Stimulated activated CD4-positive, alpha-beta T cell treated with anti-CD3 and anti-CD28 coated beads, Interleukin-4, amount 100 ng/mL, for 1 hour (primary cell): ENCODE data around the gene PREX1.
"Not testable (repeated sequence)": the region's sequence is repeated elsewhere in the genome, so short reads cannot be mapped to it uniquely, and the experiment has no call there.

ENCODE experiments used
- DNase-seq: peaks from one replicate; pipeline ENCODE4 v3.0.0-alpha.2; 2020

The PREX1 gene, protein sequence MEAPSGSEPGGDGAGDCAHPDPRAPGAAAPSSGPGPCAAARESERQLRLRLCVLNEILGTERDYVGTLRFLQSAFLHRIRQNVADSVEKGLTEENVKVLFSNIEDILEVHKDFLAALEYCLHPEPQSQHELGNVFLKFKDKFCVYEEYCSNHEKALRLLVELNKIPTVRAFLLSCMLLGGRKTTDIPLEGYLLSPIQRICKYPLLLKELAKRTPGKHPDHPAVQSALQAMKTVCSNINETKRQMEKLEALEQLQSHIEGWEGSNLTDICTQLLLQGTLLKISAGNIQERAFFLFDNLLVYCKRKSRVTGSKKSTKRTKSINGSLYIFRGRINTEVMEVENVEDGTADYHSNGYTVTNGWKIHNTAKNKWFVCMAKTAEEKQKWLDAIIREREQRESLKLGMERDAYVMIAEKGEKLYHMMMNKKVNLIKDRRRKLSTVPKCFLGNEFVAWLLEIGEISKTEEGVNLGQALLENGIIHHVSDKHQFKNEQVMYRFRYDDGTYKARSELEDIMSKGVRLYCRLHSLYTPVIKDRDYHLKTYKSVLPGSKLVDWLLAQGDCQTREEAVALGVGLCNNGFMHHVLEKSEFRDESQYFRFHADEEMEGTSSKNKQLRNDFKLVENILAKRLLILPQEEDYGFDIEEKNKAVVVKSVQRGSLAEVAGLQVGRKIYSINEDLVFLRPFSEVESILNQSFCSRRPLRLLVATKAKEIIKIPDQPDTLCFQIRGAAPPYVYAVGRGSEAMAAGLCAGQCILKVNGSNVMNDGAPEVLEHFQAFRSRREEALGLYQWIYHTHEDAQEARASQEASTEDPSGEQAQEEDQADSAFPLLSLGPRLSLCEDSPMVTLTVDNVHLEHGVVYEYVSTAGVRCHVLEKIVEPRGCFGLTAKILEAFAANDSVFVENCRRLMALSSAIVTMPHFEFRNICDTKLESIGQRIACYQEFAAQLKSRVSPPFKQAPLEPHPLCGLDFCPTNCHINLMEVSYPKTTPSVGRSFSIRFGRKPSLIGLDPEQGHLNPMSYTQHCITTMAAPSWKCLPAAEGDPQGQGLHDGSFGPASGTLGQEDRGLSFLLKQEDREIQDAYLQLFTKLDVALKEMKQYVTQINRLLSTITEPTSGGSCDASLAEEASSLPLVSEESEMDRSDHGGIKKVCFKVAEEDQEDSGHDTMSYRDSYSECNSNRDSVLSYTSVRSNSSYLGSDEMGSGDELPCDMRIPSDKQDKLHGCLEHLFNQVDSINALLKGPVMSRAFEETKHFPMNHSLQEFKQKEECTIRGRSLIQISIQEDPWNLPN (N-terminal part only)

DNA sequence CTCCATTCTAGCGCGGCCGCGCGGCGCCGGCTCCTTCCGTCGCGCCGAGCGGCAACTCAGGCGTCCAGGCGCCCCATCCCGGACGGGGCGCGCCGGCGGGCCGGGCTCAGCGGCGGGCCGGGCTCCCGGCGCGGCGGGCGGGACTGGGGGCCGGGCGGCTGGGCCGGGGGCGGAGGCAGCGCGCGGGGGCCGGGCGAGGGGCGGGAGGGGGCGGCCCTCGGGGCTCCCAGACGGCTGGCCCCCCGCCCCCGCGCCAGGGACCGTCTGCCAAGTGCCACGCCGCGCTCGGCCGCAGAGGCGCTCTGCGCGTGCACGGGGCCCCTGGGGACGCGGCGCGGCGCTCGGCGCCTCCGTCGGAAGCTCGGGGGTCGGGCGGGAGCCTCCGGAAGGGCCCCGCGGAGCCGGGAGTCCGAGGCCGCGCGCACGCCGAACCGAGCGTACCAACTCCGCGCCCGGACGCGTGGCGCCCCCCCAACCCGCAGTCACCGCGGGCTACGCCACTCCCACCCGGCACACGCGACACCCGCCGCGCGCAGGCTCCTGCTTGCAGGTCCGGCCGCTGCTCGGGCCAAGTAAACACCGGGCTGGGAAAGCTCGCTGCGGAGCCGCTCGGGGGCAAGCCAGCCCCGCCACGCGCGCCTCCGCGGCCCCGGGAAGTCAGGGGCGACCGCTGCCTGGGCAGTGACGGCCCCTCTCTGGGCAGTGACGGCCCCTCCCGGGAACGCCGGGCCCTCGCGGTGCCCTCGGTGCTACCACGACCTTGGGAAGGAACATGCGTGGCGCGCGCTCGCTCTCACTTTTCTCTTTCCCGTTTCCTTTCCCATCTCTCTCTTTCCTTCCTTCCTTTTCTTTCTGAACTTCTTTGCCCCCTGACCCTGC lies at the start of gene PREX1:
TSS of gene PREX1 (minus strand) at position 145 of the 879 bp plus-strand sequence. CDS start at position 6, 139 bp downstream.
- DNase-seq: peak; percentile 79

GRCh38 chr20:48877304-48877703 lies 49.5 kb upstream of the PREX1 start:
- DNase-seq: no peak

GRCh38 chr20:48875914-48876240 lies 48.1 kb upstream of the PREX1 start:
- no peak for DNase-seq

GRCh38 chr20:48875233-48875913 lies 47.6 kb upstream of the PREX1 start:
- DNase-seq: no peak

GRCh38 chr20:48869442-48869841 lies 41.6 kb upstream of the PREX1 start:
- DNase-seq: not testable (repeated sequence)

GRCh38 chr20:48866936-48867335 lies 39.1 kb upstream of the PREX1 start:
- no peak for DNase-seq

DNA sequence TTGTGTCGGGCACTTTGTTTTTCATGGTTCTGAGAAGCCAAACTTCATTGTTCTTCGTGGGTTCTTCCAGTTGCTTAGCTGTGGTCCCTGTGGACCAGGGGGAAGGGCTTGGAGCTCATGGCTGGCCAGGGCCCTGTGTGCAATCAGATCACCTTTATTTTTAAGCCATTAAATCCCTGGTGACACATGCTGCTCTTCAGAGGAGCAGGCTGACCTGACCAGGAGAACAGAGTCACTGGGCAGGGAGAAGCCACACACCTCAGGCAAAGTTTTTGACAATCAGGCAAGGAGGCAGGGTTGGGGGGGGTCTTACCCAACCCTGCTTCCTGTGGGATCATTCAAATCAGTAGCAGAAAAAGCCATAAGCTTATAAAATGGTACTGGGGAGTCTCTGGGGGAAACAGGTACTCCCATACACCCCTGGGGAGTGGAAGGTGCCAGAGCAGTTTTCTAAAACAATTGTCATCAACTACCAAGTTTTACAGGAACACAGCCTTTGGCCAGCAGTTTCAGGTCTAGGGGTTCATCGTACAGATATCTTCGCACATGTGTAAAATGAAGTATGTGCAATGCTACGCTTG lies 37.0 kb upstream of the PREX1 start:
- no peak for DNase-seq

DNA sequence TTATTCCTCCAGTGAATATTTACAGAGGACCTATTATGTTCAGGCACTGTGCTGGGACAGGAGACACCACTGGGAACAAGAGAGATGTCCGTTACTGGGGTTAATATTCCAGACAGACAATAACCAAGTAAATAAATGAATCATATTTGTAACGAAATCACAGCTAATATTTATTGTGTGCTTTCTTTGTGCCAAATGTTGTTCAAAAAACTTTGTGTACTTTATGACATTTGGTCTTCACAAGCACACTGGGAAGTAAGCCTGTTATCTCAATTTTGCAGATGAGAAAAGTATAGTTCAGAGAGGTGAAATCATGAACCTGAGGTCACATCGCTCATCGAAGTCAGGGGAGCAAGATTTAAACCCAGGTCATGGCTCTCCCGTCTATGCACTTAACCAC lies 36.5 kb upstream of the PREX1 start:
- DNase-seq: no peak

GRCh38 chr20:48862279-48862678 lies 34.5 kb upstream of the PREX1 start:
- DNase-seq: no peak

DNA sequence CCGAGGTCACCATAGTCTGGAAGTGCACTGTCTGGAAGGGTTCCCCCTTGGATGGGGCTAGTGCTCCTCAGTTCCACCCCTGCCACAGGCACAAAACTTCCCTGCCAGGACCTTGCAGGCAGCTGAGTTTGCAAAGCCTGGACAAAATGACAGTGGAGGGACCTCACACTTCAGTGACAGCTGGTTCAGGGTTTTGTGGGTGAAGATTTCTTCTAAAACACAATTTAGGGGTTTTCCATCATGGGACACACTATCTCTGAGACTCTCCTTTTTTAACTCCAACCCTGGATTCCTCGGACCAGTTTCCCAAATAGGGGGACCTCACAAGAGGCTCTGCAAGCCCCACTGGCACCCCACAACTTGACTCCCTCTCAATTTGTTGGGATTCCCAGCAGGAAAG lies 33.6 kb upstream of the PREX1 start:
- DNase-seq: no peak

GRCh38 chr20:48858075-48858790 lies 30.4 kb upstream of the PREX1 start:
- no peak for DNase-seq

GRCh38 chr20:48856130-48856529 lies 28.3 kb upstream of the PREX1 start:
- DNase-seq: no peak

DNA sequence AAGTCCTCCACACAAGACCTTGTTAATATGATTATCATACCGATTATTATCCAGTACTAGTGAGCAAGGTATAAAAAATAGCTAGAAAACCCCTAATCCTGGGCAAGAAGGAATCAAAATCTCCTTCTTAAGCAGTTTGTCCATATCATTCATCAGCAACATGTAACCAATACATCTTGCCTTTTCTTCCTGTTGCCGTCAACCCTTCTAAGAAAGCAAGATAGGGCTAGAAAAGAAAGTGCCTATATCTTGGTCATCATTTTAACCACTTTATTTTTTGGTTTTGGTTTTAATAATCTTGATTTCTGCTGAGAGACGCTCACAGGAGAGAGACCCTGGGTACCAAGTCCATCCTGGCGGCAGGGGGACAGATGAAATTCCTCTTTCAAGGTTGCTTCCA lies 27.2 kb upstream of the PREX1 start:
- no peak for DNase-seq

- no peak for DNase-seq
These were observed 24.8 kb upstream of the PREX1 start for GRCh38 chr20:48852609-48853008.

DNA sequence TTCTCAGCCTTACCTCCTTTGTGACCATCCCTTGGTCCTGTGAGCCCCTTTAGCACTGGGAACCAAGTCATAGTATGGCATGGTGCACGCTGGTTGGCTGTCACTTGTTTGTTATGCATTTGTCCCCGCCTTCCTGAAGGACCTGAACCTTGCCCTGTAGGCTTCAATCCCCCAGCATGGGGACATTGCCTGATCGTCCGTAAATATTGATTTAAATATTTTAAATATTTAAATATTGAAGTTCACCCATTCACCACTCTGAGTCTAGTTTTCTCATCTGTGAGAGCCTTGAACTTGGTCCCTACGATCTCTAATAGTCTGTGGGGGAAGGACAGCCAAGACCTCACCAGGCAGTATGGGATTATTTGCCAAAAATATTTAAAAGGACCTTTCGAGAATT lies 23.8 kb upstream of the PREX1 start:
- DNase-seq: no peak

DNA sequence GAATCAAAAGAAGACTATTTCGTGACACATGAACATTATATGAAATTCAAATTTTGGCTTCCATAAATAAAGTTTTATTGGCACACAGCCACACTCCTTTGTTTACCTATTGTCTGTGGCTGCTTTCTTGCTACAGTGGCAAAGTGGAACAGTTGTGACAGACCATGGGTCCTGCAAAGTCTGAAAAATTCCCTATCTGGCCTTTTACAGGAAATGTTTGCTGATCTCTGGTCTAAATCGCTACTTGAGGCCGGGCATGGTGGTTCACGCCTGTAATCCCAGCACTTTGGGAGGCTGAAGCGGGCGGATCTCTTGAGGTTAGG lies 23.1 kb upstream of the PREX1 start:
- no peak for DNase-seq

GRCh38 chr20:48850257-48850976 lies 22.6 kb upstream of the PREX1 start:
- DNase-seq: no peak

DNA sequence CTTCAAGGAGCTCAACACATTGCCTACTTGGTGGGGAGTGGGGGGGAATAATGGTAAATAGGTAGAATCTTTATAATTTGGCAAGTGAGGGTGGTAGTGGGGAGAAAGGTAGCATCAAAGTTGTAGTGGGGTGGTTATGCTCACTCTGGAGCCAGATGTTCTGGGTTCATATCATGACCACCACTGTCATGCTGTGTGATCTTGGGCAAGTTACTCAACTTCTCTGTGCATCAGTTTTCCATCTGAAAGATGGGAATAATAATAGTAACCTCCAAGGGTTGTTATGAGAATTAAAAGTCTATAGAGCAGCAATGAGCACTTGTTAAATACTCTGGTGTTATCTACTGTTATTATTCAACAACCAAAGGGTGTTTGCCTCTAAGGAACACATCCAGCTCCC lies 22.0 kb upstream of the PREX1 start:
- DNase-seq: no peak

DNA sequence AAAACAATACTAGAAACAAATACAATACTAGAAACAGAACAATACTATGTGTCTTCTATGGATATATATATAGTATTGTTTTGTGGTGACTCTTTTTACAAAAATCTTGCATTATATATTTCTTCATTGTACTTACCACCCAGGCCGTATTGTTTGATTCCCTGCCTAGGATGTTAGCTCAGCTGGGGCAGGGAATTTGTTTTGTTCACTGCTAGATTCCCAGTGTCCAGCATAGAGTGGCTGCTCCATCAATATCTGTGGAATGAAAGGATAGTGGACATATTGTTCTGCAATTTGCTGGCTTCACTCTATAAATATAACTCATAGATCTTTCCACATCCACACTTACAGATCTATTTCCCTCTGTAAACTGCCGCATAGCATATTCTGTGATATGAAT lies 21.5 kb upstream of the PREX1 start:
- DNase-seq: no peak
